SK-MEL-5 (cell line): Measurements from ENCODE around the gene UCP3. TPM values are rescaled to one million over a fixed set of nuclear protein-coding genes. Genes with fewer than 3 reads are reported as not detected.

ENCODE experiments used
- DNase-seq: peaks from one replicate; pipeline ENCODE4 v3.0.0-alpha.2; 2016; ENCODE audit warnings: low read depth, low spot score
- in situ Hi-C: cut with HindIII; loops from 2 replicates; pipeline ENCODE4 v1.10.0; 2016; ENCODE audit warnings: low sequenced_read_pairs, high pct_unique_total_duplicates, low pct_unique_long_range_greater_than_20kb
- polyA plus RNA-seq, 2 experiments: library from polyadenylated mRNA; depleted of rRNA; stranded (reverse); fragments of >200 nt; gene quantifications; 2 replicates each; pipeline ENCODE4 v1.2.3, GENCODE V29; 2015
- total RNA-seq: library from RNA; depleted of rRNA; stranded (reverse); fragments of >200 nt; shearing (Covaris generic); gene quantifications from 2 replicates; pipeline ENCODE4 v1.2.3, GENCODE V29; 2014; rRNA removed

Gene UCP3
- 0.29 TPM in 1 of 2 replicates, not detected in the other for total RNA-seq
- polyA plus RNA-seq (2015; cell fraction: cytosol; rRNA removed), result 0.42 and 3.5 TPM in 2 replicates
- polyA plus RNA-seq (2015; cell fraction: nucleus; rRNA removed), result 5.5 and 6.7 TPM in 2 replicates

GRCh38 chr11:74008373-74009229 lies at the start of gene UCP3:
Gene UCP3 (minus strand): TSS chr11:74009085. CDS start chr11:74007042, 2,043 bp downstream.
- no peak for DNase-seq
- in situ Hi-C loops, result no loop called here

- DNase-seq, result no peak
- in situ Hi-C loops, result no loop called here
Measured at GRCh38 chr11:74057249-74058151, 48.6 kb upstream of the UCP3 start.

GRCh38 chr11:74055938-74056337 lies 47.1 kb upstream of the UCP3 start:
- DNase-seq, result peak; percentile 52
- in situ Hi-C loops, result no loop called here

GRCh38 chr11:74050465-74050864 lies 41.6 kb upstream of the UCP3 start:
- no peak for DNase-seq
- in situ Hi-C loops, result no loop called here

GRCh38 chr11:74048993-74049392 lies 40.1 kb upstream of the UCP3 start:
- in situ Hi-C loops, result no loop called here
- no peak for DNase-seq

GRCh38 chr11:74044538-74044937 lies 35.7 kb upstream of the UCP3 start:
- in situ Hi-C loops, result no loop called here
- DNase-seq, result no peak

- in situ Hi-C loops, result no loop called here
- no peak for DNase-seq
Measured at GRCh38 chr11:74043450-74043849, 34.6 kb upstream of the UCP3 start.

- in situ Hi-C loops, result no loop called here
- DNase-seq, result no peak
Measured at GRCh38 chr11:74037309-74037708, 28.4 kb upstream of the UCP3 start.

- DNase-seq, result no peak
- in situ Hi-C loops, result no loop called here
Measured at GRCh38 chr11:74035264-74035663, 26.4 kb upstream of the UCP3 start.

- no peak for DNase-seq
- in situ Hi-C loops, result no loop called here
Measured at GRCh38 chr11:74033046-74033445, 24.2 kb upstream of the UCP3 start.

- in situ Hi-C loops, result no loop called here
- no peak for DNase-seq
Measured at GRCh38 chr11:74030723-74031676, 22.1 kb upstream of the UCP3 start.

- in situ Hi-C loops, result no loop called here
- DNase-seq, result no peak
Measured at GRCh38 chr11:74025467-74026166, 16.7 kb upstream of the UCP3 start.

GRCh38 chr11:74024261-74025029 lies 15.6 kb upstream of the UCP3 start:
- in situ Hi-C loops, result no loop called here
- no peak for DNase-seq

GRCh38 chr11:74023276-74023675 lies 14.4 kb upstream of the UCP3 start:
- in situ Hi-C loops, result no loop called here
- DNase-seq, result no peak

GRCh38 chr11:74022546-74022945 lies 13.7 kb upstream of the UCP3 start:
- in situ Hi-C loops, result no loop called here
- no peak for DNase-seq

GRCh38 chr11:74021998-74022397 lies 13.1 kb upstream of the UCP3 start:
- in situ Hi-C loops, result no loop called here
- DNase-seq, result no peak
